Large intestine (tissue), 3 donors: ENCODE results near the gene ZBTB22. TPM values are rescaled to one million over a fixed set of nuclear protein-coding genes. Genes with fewer than 3 reads are reported as not detected.

ENCODE experiments used
- DNase-seq, 2 donors: peaks; one replicate each; pipeline versions ENCODE4 v3.0.0 to v3.0.0-alpha.2; 2013
- H3K27ac ChIP-seq: one replicate; pipeline ENCODE4 v1.5.1; 2013; ENCODE audit warnings: low read length
- H3K27me3 ChIP-seq: 2 replicates; pipeline ENCODE4 v1.6.1; 2013; ENCODE audit warnings: low read length; ENCODE audit not compliant: control insufficient read depth, insufficient read depth
- H3K36me3 ChIP-seq: 2 replicates; pipeline ENCODE4 v1.6.1; 2013; ENCODE audit warnings: low read length; ENCODE audit not compliant: control insufficient read depth, insufficient read depth
- H3K4me1 ChIP-seq: one replicate; pipeline ENCODE4 v1.6.1; 2013; ENCODE audit warnings: low read length; ENCODE audit not compliant: control insufficient read depth, insufficient read depth
- H3K4me3 ChIP-seq: one replicate; pipeline ENCODE4 v1.5.1; 2013; ENCODE audit warnings: low read length
- H3K9me3 ChIP-seq: one replicate; pipeline ENCODE4 v1.6.1; 2013; ENCODE audit warnings: mild to moderate bottlenecking, low read depth, low read length, moderate library complexity; ENCODE audit not compliant: control insufficient read depth
- WGBS: methylation state at CpG from one replicate; pipeline ENCODE4 v1.1.5; 2013; ENCODE audit warnings: low lambda C conversion rate; ENCODE audit not compliant: insufficient coverage; 5-methylcytosine and 5-hydroxymethylcytosine counted together
- polyA plus RNA-seq: library from polyadenylated mRNA; unstranded; fragments of 120-200 nt; gene quantifications from one replicate; pipeline ENCODE4 v1.2.1, GENCODE V29; 2013

ZBTB22 gene
- polyA plus RNA-seq, 1 donor, result 16.7 TPM

DNA sequence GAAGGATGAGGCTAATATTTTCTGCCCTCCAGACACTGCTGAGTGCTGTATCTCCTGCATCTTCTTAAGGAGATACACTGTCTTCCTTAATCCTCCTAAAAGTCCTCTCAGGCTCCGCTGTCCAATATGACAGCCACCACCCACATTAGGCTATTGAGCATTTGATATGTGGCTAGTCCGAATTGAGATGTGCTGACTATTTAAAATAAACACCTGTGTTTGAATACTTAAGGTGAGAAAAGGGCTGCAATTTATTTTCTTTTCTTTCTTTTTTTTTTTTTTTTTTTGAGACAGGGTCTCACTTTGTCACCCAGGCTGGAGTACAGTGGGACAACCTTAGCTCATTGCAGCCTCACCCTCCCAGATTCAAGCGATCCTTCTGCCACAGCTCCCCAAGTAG, 15.7 kb downstream of the ZBTB22 start:
- WGBS, result 100% methylated on average over 1 of the region's 3 CpGs
- Histone ChIP-seq H3K4me3 (no peak overlapping the region), H3K27me3 (no peaks in the 10 kb centered on the region), H3K4me1 (no peaks in the 10 kb centered on the region), H3K9me3 (no peaks in the 10 kb centered on the region), H3K36me3 (peaks cover 33% of the 10 kb centered on the region), H3K27ac (no peak overlapping the region)
- DNase-seq, result no peak

DNA sequence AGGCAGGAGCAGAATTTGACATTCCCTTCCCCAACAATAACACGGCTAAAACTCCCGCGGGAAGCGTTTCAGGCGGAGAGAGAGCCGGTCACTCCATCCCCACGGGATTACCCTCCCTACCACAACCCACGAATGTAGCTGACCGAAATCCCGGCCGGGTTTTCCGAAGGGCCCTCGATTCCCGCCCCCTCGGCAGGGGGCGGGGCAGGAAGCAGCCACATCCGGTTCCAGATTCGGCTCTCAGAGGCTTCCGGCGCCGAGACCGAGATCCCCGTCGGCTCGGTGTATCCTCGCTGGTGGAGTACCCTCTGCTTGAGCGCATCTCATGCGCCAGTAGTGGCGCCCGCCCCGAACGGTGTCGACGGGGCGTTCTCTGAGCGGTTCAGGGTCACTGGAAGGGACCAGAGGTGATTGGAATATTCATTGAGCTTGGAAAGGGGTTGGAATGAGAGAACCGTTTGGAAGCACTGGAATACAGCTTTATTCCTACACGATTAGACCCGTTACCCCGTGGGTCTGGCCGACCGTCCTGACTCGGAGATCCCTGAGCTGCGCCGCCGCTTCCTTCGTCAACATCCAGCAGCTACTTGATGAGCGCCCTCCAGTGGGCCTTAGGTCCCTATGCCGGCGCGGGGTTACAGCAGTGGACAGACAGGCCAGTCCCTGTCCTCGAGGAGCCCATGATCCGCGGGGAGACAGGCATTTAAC, 18.2 kb downstream of the ZBTB22 start:
- DNase-seq, result peak; percentile 88 to 92
- Histone ChIP-seq H3K27ac (peak overlapping the region; percentile 98), H3K4me1 (no peaks in the 10 kb centered on the region), H3K36me3 (peaks cover 40% of the 10 kb centered on the region), H3K9me3 (no peaks in the 10 kb centered on the region), H3K4me3 (peak overlapping the region; percentile 87), H3K27me3 (no peaks in the 10 kb centered on the region)
- no CpG with 5 or more reads among the region's 54 CpGs for WGBS

DNA sequence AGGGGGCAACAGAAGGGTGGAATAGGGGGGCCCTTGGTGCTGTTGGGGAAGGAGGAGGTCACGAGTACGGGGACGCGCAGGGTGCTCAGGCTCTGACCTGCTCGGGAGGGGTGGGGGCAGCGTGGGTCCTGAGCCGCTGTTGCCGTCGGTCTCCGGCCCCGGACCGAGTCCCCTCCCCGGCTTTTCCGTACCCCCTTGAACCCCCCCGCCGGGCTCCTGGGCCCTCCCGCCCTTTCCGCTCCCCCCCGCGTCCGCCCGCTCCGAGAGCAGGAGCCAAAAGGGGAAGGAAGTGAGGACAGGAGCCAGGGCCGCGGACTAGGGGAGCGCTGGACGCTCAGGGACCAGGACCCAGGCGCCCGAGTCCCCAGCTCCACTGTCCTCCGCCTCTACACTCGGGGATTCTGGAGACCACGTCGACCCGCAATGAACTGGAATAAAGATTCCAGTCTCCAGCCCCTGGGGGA, 18.7 kb downstream of the ZBTB22 start, which contains the start of gene RGL2:
Gene RGL2 (minus strand): TSS at position 170 of the 464 bp plus-strand sequence. CDS start 332 bp downstream, outside the sequence.
- Histone ChIP-seq H3K36me3 (peaks cover 37% of the 10 kb centered on the region), H3K27me3 (no peaks in the 10 kb centered on the region), H3K4me3 (peak within 1 kb of the TSS; percentile 87), H3K9me3 (no peaks in the 10 kb centered on the region), H3K27ac (peak within 1 kb of the TSS; percentile 98), H3K4me1 (no peaks in the 10 kb centered on the region)
- WGBS, result no CpG with 5 or more reads among the region's 34 CpGs
- DNase-seq, result no peak

DNA sequence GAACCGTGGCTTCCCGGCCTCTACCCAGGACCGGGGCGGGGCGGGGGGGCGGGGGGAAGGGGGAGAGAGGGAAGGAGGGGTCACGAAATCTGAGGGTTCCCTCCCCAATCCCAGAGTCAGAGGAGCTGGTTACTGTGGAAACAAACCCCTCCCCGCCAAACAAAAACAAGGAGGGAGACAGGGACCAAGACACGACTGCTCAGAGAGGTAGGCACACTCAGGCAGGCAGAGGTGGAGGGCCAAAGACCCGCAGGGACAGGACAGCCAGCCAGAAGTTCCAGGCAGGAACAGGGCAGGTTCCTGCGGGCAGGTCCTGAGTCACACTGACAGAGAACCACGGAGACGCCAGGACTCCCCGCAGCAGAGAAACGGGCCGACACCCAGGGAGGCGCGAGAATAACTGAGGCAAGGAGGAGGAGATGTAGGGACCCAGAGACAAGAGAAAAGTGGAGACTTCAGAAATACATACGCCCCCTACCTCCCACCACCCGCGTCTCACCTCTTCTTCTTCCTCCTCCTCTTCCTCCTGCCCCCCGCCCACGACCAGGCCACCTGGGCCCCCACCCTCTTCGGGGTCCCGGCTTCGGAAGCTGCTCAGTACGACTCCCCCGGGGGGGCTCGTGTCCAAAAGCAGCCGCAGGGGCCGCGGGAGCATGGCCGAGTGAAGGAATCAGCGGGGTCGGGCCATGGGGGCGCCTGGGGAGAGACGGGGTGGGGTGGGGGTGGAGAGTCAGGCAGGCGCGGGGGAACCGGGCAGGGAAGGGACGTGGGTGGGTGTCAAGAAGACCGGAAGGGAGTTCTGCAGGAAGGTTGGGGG, 19.4 kb downstream of the ZBTB22 start:
- H3K27me3 ChIP-seq, result no peaks in the 10 kb centered on the region
- no peaks in the 10 kb centered on the region for H3K4me1 ChIP-seq
- H3K9me3 ChIP-seq, result no peaks in the 10 kb centered on the region
- peak overlapping the region; percentile 87 for H3K4me3 ChIP-seq
- H3K27ac ChIP-seq, result peak overlapping the region; percentile 98
- H3K36me3 ChIP-seq, result peaks cover 38% of the 10 kb centered on the region
- peak; percentile 58 to 73 for DNase-seq
- WGBS, result no CpG with 5 or more reads among the region's 42 CpGs

DNA sequence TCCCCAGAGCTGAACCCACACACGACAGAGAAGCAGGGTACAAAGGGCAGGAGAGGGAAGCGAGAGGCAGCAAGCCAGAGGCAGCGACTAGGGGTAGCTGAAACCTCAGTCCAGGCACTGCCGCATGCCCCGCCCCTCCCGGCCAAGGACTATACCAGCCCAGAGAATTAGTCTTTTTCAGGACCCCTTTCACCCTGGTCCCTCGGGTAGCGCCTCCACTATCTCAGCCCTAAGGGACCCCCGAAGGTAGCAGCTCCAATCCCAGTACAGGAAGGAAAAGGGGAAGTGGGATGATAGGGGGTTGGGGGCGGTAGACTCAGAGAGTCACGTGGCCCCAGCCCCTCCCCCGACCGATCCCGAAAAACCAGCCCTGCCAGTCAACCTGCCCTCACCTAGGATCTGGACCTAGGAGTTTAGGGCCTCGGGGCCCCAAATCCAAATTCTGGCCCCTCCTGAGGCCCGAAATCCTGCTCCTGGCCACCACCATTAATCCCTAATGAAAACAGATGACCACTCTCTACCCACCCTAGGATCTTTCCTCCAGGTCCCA, 20.1 kb downstream of the ZBTB22 start:
- Histone ChIP-seq H3K36me3 (peaks cover 39% of the 10 kb centered on the region), H3K27ac (peak overlapping the region; percentile 20), H3K4me1 (no peaks in the 10 kb centered on the region), H3K9me3 (no peaks in the 10 kb centered on the region), H3K27me3 (no peaks in the 10 kb centered on the region), H3K4me3 (peak overlapping the region; percentile 87)
- DNase-seq, result peak in 1 of 2 donors; percentile 66
- no CpG with 5 or more reads among the region's 16 CpGs for WGBS

DNA sequence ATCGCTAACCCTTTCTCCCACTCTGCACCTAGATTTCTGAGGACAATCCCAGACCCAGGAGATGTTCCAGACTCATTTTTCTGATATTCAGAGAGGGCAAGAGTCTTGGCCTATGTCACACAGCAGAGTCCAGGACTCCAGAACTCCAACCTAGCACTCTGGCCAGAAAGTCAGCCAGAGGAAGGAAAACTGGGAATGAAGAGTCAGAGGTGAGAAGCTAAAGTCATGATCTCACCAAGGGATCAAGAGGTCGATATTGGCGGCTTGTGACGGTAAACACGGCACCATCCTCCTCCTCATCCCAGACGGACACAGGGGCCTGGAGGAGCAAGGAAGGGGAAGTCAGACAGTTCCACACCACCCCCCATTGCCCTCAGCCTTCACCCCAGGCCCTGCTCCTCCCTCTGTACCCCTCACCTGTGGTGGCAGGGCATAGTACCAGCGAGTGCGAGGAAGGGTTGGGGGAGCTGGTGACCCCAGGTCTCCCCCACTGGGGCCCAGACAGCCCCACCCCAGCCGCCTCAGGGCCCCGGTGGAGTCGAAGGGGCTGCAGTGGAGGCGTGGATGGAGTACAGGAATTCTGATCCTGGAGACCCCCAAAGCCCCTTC, 20.6 kb downstream of the ZBTB22 start:
- H3K4me1 ChIP-seq, result no peaks in the 10 kb centered on the region
- H3K4me3 ChIP-seq, result peak overlapping the region; percentile 87
- peak overlapping the region; percentile 20 for H3K27ac ChIP-seq
- WGBS, result no CpG with 5 or more reads among the region's 12 CpGs
- no peaks in the 10 kb centered on the region for H3K9me3 ChIP-seq
- H3K36me3 ChIP-seq, result peaks cover 45% of the 10 kb centered on the region
- DNase-seq, result no peak
- no peaks in the 10 kb centered on the region for H3K27me3 ChIP-seq

DNA sequence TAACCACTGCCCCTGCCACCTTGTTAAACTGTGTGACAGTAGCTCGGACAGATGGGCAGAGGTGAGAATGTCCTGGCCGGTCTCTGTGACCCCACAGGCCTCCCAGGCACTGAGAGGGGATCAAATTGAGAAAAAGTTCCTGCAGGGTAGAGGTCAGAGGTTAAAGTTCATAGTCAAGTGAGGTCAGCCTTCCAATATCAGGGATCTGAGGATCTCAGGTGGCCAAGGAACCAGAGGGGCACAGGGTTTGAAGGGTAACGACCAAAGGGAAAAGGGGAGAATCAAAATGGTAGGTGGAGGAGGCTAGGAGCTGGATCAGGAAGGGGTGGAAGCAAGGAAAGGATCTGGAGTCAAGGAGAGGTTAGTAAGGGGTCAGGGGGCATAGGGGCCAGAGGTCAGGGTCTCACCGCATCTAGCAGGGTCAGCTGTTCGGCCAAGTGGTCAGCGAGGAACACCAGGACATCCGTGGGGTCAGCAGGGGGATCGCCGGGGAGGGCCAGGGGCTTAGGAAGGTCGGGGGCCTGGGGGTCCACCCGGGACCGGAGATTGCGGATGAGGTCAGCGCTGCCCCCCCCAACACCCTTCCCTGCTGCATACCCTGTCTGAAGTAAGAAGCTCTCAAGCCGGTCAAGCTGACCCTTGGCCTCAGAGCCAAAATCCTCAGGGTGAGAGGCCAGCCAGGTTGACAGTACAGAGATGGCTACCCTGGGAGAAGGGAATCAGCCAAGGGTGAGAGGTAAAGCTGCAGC, 21.7 kb downstream of the ZBTB22 start:
- 33% methylated on average over 1 of the region's 15 CpGs for WGBS
- peaks cover 51% of the 10 kb centered on the region for H3K36me3 ChIP-seq
- H3K9me3 ChIP-seq, result no peaks in the 10 kb centered on the region
- H3K4me1 ChIP-seq, result no peaks in the 10 kb centered on the region
- no peak overlapping the region for H3K4me3 ChIP-seq
- no peaks in the 10 kb centered on the region for H3K27me3 ChIP-seq
- no peak for DNase-seq
- no peak overlapping the region for H3K27ac ChIP-seq

DNA sequence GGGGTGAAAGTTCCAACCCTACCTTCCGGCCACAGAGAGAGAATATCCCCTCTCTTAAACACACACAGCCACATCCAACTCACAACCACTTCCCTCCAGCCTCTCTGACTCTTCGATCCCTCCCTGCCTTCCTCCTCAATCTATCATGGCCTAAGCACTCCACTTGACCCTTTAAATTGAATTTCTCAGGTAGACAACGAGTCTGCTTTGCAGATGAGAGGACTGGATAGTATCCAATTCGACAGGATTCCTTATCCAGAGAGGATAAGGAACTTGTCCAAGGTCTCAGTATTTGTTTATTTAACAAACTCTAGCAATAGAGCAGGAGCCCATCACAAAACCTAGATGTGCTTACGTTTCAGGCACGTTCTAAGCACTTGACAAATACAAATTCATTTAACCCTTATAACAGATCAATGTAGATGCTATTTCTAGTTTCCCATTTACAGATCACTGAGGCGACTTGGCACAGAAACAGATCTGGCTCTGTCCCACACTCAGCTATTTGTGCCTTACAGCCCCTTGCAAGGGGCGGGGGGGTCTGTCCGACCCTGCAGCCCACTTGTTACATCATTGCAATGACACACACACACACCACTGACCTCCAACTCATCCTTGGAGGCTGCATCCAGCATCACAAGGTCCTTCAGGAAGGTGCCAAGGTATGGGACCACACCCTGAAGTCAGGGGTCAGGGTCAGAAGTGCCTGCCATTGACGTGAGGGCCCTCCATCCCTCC, 23.3 kb downstream of the ZBTB22 start:
- WGBS, result 100% methylated on average over 1 of the region's 10 CpGs
- Histone ChIP-seq H3K4me1 (peaks cover 7% of the 10 kb centered on the region), H3K36me3 (peaks cover 52% of the 10 kb centered on the region), H3K27me3 (no peaks in the 10 kb centered on the region), H3K4me3 (no peak overlapping the region), H3K27ac (no peak overlapping the region), H3K9me3 (no peaks in the 10 kb centered on the region)
- DNase-seq, result no peak

DNA sequence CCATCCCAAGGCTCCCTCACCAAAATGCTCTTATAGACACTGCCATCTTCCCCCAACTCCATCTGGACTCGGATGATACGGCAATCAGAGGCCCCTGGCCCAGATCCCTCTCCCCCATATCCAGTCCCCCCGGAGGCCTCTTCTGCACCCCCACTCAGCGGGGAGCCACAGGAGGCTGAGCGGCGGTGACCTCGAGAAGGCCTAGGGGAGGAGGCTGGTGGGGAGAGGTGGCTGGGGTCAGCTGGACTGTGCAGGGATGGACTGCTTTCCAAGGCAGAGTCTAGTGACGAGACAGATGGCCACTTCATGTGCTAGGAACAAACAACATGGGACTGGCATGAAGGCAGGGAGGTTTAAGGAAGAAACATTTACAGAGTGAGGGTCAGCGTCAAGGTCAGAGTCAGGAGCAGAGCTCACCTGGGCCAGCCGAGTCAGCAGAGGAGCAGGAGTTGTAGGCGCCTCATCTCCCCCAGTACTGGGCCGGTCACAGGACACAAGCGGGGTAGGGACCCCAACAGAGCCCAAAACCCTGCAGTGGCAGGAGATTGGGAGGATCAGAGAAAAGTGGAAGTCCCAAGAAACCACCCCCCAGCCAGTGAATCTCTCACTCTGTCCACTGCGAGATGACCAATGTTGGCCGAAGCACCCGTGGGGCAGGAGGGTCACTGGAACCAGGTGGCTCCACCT, 24.4 kb downstream of the ZBTB22 start:
- no peak overlapping the region for H3K4me3 ChIP-seq
- H3K27me3 ChIP-seq, result no peaks in the 10 kb centered on the region
- peaks cover 12% of the 10 kb centered on the region for H3K4me1 ChIP-seq
- whole genome bisulfite sequencing, result no CpG with 5 or more reads among the region's 16 CpGs
- H3K9me3 ChIP-seq, result no peaks in the 10 kb centered on the region
- no peak overlapping the region for H3K27ac ChIP-seq
- H3K36me3 ChIP-seq, result peaks cover 52% of the 10 kb centered on the region
- DNase-seq, result no peak
